GM18909 (cell line): ENCODE measurements around the gene ANKRD10.
A peak's percentile ranks its signal among the peaks of the same experiment; 100 is the strongest.
"Not testable (repeated sequence)": the region's sequence is repeated elsewhere in the genome, so short reads cannot be mapped to it uniquely, and the experiment has no call there.

Source experiments
- ATAC-seq: cut with Tn5 transposase; IDR thresholded peaks from one replicate; pipeline ENCODE4 v1.9.1; 2021; ENCODE audit warnings: mild to moderate bottlenecking; ENCODE audit not compliant: unreplicated experiment, poor library complexity

ANKRD10 gene

DNA sequence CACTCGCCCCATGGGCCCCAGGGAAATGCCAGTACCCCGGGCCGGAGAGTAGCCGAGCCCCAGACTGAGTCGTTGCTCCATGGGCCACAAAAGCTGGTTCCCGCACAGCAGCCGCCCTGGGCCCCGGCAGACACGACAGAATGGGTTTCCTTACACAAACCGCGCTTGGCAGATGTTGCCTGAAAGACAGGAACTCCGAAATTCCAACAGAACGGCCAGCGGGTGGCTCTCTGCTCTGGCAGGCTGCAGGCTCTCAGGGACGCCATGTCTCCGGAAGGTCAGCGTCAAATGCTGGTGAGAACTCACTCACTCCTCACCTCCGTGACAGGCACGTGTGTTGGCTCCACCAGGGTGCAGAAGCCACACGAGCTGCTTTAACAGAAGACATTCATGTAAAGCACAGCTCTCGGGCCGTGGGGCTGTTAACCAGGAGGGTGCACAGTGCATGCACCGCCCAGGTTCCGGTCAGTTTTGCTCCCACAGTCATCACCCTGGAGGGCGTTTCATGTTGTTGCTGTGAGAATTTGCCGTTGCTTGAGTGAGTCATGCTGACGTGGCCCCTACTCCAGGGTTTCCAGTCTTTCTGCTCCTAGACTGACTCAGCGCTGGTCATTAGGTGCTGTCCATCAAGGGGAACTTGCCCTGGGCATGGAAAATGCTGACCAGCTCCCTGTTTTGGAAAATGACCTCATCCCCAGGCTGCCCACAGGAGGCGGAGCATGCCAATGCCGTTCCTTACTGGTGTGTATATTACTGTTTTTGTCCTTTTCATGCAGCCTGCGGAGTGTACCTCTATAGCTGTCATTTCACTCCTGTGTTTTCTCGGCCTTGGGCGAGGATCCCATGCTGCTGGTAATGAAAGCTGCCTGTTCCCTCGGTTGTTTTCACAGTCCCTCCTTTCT is 44.8 kb downstream of the ANKRD10 start:
- no peak for ATAC-seq

DNA sequence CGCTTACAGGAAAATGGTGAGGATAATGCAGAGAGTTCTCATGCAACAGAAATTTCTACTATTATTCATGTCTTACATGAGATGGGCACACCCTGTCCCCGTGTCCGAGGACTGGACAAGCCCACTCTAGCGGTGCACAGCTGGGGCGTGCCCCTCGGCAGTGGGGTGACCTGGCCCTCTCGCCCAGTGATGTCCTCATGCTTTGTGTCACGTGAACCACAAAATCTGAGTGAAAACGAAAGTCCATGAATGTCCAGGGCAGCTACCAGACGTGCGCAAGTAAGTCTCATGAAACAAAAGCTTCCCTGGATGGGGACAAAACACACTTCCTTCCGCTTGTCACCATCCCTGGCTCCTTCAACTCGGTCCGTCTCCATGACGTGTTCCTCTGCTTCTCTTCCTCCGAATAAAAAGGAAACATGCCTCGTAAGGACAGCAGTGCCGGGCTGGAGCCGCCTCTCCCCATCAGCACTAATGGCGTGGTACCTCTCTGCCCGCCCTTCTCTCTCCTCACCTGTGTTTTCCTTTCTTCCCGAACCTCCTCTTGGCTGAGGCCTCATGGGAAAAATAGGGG is 45.6 kb downstream of the ANKRD10 start:
- ATAC-seq: no peak

DNA sequence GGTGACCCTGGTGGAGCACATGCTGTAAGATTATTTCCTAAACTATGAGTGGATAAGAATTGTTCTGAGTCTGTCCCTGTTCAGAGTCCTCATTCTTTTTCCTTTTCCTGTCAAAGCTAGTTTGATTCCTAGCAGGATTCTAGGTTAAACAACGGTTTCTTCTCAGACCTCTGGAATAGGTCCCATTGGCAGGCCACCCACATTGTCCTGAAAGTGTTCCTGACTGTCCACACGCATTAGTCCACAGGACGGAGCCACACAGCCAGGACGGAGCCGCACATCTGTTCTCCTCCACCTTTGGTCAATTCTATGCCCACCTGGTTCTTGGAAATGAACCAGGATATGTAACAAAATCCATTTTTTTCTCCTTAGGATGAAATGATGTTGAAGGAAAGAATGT is 46.1 kb downstream of the ANKRD10 start:
- ATAC-seq: no peak

DNA sequence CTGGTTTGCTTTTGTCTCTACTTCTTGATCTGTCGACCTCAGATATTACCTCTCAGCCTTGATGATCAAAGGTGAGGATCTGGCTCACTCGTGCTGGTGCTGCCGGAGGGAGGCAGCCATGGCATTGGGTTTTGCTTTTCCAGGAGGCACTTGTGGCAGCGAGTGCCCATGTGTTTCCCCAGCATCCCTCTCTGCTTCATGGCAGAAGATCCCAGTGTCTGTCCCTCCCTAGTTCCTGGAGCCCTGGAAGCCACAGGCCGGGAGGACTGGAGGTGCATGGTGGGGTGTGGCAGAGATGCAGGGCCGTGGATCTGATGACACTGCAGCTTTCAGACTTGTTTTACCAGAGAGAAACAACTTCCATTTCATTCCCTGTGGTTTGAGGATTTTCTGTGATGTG is 47.5 kb downstream of the ANKRD10 start:
- no peak for ATAC-seq

- no peak for ATAC-seq
These were observed 48.2 kb downstream of the ANKRD10 start for GRCh38 chr13:110866491-110867170.

- no peak for ATAC-seq
These were observed 51.2 kb downstream of the ANKRD10 start for GRCh38 chr13:110863685-110864084.

DNA sequence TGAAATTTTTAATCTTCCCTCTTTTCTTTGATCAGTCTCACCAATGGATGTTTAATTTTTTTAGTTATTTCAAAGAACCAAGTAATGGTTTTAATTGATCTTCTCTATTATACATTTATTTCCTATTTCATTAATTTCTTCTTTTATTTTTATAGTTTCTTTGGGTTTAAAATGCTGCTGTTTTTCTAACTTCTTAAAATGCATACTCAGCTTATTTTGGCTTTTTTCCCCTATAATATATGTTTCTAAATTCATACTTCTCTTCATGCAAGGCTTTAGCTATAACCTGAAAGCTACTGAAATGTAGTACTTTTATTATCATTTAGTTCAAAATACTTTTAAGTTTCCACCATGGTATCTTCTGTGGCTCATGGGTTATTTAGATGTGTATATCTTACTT is 53.9 kb downstream of the ANKRD10 start:
- ATAC-seq: no peak

GRCh38 chr13:110856942-110857835 is 57.7 kb downstream of the ANKRD10 start:
- ATAC-seq: peak; percentile 71

- ATAC-seq: no peak
These were observed 59.5 kb downstream of the ANKRD10 start for GRCh38 chr13:110855363-110855762.

GRCh38 chr13:110854866-110855265 is 60.0 kb downstream of the ANKRD10 start:
- ATAC-seq: no peak

- ATAC-seq: no peak
These were observed 61.6 kb downstream of the ANKRD10 start for GRCh38 chr13:110853235-110853721.

DNA sequence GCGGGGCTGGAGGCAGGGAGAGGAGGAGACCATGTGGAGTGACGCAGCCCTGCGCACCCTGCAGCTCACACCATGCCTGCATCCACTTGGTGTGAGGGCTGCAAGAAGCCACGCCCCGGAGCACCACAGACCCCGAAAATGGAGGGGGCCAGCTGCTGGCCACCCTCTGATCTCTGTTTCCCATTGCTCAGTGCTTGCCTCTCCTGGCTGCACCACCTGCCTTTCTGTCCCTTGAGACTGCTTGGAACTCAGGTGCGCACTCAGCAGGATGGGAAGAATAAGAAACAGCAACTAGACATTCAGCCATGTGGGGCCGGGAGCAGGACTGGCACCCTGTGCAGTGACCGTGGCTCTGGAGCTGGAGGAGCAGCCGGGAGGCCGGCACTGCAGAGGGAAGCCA is 64.0 kb downstream of the ANKRD10 start:
- no peak for ATAC-seq

DNA sequence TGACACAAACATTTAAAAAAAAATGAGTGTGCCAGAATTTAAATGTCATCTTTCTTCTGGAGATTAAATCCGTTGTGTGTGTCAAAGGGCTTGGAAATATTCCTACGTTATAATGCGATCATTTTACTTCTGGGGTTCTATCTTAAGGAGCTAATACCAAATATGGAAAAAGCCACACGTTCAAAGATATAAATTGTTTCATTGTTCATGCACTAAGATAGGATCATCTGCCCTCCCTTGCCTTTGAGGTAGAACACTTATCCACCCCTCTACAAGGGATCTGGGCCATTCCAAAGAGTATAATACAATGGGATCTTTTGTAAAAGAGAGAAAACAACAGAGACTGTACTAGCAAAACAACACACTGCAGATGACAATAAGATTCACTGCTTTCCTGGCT is 64.9 kb downstream of the ANKRD10 start:
- ATAC-seq: no peak

GRCh38 chr13:110845520-110845919 is 69.3 kb downstream of the ANKRD10 start:
- ATAC-seq: no peak

DNA sequence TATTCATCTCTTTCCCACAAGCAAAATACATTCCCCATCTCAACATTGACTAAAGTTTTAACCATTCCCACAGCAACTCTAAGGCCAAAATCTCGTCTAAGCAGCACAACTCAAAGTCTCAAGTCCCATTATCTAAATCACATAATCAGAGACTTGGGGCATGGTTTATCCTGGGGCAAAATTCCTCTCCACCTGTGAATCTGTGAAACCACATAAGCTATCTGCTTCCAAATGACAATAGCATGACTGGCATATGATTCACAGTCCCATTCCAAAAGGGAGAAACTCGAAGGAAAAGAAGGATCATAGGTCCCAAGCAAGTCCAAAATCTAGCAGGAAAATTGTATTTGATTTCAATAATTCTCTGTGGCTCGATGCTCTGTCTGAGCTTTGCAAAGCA is 73.0 kb downstream of the ANKRD10 start:
- ATAC-seq: no peak

DNA sequence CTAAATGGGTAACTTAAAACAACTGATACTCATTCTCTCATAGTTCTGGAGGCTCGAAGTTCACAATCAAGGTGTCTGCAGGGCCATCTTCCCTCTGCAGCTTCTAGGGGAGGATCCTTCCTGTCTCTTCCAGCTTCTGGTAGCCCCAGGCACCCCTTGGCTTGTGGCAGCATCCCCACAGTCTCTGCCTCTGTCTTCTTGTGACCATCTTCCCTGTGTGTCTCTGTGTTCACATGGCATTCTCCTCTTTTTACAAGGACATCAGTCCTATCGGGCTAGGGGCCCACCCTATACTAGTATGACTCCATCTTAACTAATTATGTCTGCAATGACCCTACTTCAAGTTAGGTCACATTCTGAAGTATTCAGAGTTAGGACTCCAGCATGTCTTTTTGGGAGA is 73.5 kb downstream of the ANKRD10 start:
- ATAC-seq: no peak

DNA sequence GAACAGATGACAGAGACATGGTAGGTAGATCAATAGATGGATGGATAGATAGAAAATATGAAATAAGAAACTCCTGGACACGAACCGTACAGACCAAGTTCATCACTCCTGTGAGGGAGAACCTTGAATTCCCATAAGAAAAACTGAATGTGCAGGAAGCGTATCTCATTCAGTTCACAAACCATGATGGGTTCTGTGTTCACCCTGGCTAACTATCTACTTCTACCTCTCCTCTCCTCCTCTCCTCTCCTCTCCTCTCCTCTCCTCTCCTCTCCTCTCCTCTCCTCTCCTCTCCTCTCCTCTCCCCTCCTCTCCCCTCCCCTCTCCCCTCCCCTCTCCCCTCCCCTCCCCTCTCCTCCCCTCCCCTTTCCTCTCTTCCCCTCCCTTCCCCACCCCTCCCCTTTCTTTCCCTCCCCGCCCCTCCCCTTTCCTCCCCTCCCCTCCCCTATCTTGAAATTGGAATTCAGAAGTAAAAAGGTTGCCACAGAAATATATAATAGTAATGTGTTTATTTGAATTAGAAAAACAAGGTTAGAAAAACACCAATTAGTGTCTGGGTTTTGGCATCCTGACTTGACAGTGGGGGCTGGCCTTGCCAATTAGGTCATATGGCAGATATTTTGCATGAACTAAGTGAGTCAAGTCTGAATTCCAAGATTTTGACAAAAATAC is 75.9 kb downstream of the ANKRD10 start:
- ATAC-seq: no peak

DNA sequence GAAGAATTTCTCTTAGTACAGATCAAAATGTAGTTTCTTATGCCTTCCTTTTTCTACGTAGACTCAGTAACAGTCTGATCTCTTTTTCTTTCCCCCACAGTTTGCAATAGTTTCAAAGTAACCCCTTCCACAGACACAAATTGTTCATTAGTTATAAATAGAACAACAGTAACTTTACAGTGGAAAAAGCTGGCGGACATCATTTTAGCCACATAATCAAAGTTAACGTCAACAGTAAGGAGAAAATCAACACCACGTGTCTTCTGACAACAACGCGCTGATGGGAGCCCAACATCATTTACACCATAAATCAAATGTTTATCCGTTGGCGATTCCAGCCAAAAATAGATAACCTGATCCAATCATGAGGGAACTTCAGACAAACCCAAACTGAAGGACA is 76.8 kb downstream of the ANKRD10 start:
- ATAC-seq: no peak

- ATAC-seq: not testable (repeated sequence)
These were observed 77.3 kb downstream of the ANKRD10 start for GRCh38 chr13:110837397-110838061.
